Smooth muscle cell (in vitro differentiated cells): ENCODE measurements around the gene MLF2. TPM values are rescaled to one million over a fixed set of nuclear protein-coding genes. Genes with fewer than 3 reads are reported as not detected.
A peak's percentile ranks its signal among the peaks of the same experiment; 100 is the strongest.

ENCODE experiments used
- DNase-seq: peaks from one replicate; lab custom pipeline; 2025; ENCODE audit not compliant: unreplicated experiment; lab: John Stamatoyannopoulos, UW
- H2AFZ ChIP-seq: fragments of 200-600 bp; sonication (generic); 2 replicates; pipeline ENCODE4 v1.6.0; 2016; ENCODE audit warnings: antibody characterized with exemption, low read depth, mild to moderate bottlenecking
- H3F3A ChIP-seq: fragments of 200-600 bp; sonication (generic); 2 replicates; pipeline ENCODE4 v1.6.0; 2017; ENCODE audit warnings: antibody characterized with exemption, low read depth
- H3K27ac ChIP-seq: fragments of 200-600 bp; sonication (generic); 2 replicates; pipeline ENCODE4 v1.5.1; 2016; ENCODE audit warnings: low read depth, mild to moderate bottlenecking
- H3K27me3 ChIP-seq: fragments of 200-600 bp; sonication (generic); 2 replicates; pipeline ENCODE4 v1.6.1; 2016; ENCODE audit warnings: low read depth, mild to moderate bottlenecking
- H3K36me3 ChIP-seq: fragments of 200-600 bp; sonication (generic); 2 replicates; pipeline ENCODE4 v1.5.1; 2016; ENCODE audit warnings: low read depth
- H3K4me1 ChIP-seq: fragments of 200-600 bp; sonication (generic); 2 replicates; pipeline ENCODE4 v1.5.1; 2016; ENCODE audit warnings: low read depth
- H3K4me2 ChIP-seq: fragments of 200-600 bp; sonication (generic); 2 replicates; pipeline ENCODE4 v1.6.0; 2016; ENCODE audit warnings: mild to moderate bottlenecking
- H3K4me3 ChIP-seq: fragments of 200-600 bp; sonication (generic); 2 replicates; pipeline ENCODE4 v1.5.1; 2016; ENCODE audit warnings: mild to moderate bottlenecking
- H3K79me2 ChIP-seq: fragments of 200-600 bp; sonication (generic); 2 replicates; pipeline ENCODE4 v1.6.0; 2016; ENCODE audit warnings: low read depth, mild to moderate bottlenecking
- H3K9ac ChIP-seq: fragments of 200-600 bp; sonication (generic); 2 replicates; pipeline ENCODE4 v1.6.0; 2016; ENCODE audit warnings: low read depth
- H3K9me3 ChIP-seq: fragments of 200-600 bp; sonication (generic); replicated peaks from 2 replicates; pipeline ENCODE4 v1.5.1; 2016; ENCODE audit warnings: low read depth
- H4K20me1 ChIP-seq: fragments of 200-600 bp; sonication (generic); 2 replicates; pipeline ENCODE4 v1.6.0; 2016; ENCODE audit warnings: low read depth
- CTCF ChIP-seq: fragments of 200-600 bp; sonication (generic); IDR thresholded peaks from 2 replicates; pipeline ENCODE4 v1.5.1; 2017; ENCODE audit warnings: borderline replicate concordance, mild to moderate bottlenecking, antibody characterized with exemption; ENCODE audit not compliant: insufficient read depth, poor library complexity, severe bottlenecking
- WGBS: methylation state at CpG from one replicate; pipeline ENCODE4 v1.1.7; 2016; ENCODE audit warnings: low lambda C conversion rate; 5-methylcytosine and 5-hydroxymethylcytosine counted together
- polyA plus RNA-seq: library from polyadenylated mRNA; unstranded; fragments of >200 nt; fragmentation: Nextera tagmentation; extraction: Ambion mirVana; gene quantifications from 2 replicates; pipeline ENCODE4 v1.2.1, GENCODE V29; 2016
- total RNA-seq: library from RNA; depleted of rRNA; stranded (reverse); fragments of >200 nt; gene quantifications from 2 replicates; pipeline ENCODE4 v1.2.3, GENCODE V29; 2014

MLF2 gene
- total and polyA plus RNA-seq, 2 experiments from 2014 or later, result 185 to 381 TPM

GRCh38 chr12:6768990-6769389 lies 16.0 kb upstream of the MLF2 start:
- TF ChIP-seq CTCF, result no peak
- Histone ChIP-seq H3F3A (peaks cover 16% of the 10 kb centered on the region), H4K20me1 (peaks cover 46% of the 10 kb centered on the region), H3K36me3 (no peaks in the 10 kb centered on the region), H3K27me3 (peaks cover 7% of the 10 kb centered on the region), H3K4me3 (peak overlapping the region; percentile 94), H3K4me2 (peak overlapping the region; percentile 99), H3K79me2 (peaks cover 22% of the 10 kb centered on the region), H3K9me3 (no peaks in the 10 kb centered on the region), H3K9ac (no peak overlapping the region), H2AFZ (no peak overlapping the region), H3K27ac (no peak overlapping the region), H3K4me1 (peaks cover 49% of the 10 kb centered on the region)
- WGBS, result 39% methylated on average over 6 of the region's 6 CpGs
- DNase-seq, result no peak

GRCh38 chr12:6768437-6768914 lies 15.5 kb upstream of the MLF2 start:
- peaks cover 46% of the 10 kb centered on the region for H4K20me1 ChIP-seq
- no peaks in the 10 kb centered on the region for H3K9me3 ChIP-seq
- H3K4me3 ChIP-seq, result peak overlapping the region; percentile 94
- 26% methylated on average over 6 of the region's 6 CpGs for WGBS
- H3K27ac ChIP-seq, result no peak overlapping the region
- no peaks in the 10 kb centered on the region for H3K36me3 ChIP-seq
- peaks cover 22% of the 10 kb centered on the region for H3K79me2 ChIP-seq
- peak overlapping the region; percentile 99 for H3K4me2 ChIP-seq
- peaks cover 21% of the 10 kb centered on the region for H3F3A ChIP-seq
- TF ChIP-seq CTCF, result no peak
- H2AFZ ChIP-seq, result no peak overlapping the region
- peaks cover 6% of the 10 kb centered on the region for H3K27me3 ChIP-seq
- H3K9ac ChIP-seq, result no peak overlapping the region
- peaks cover 49% of the 10 kb centered on the region for H3K4me1 ChIP-seq
- DNase-seq, result no peak

- Histone ChIP-seq H3K4me2 (peak overlapping the region; percentile 99), H3K9ac (peak overlapping the region; percentile 79), H3K36me3 (no peaks in the 10 kb centered on the region), H3K27me3 (no peaks in the 10 kb centered on the region), H3F3A (peaks cover 28% of the 10 kb centered on the region), H3K4me1 (peaks cover 50% of the 10 kb centered on the region), H2AFZ (peak overlapping the region; percentile 87), H4K20me1 (peaks cover 46% of the 10 kb centered on the region), H3K79me2 (peaks cover 22% of the 10 kb centered on the region), H3K27ac (peak overlapping the region; percentile 57), H3K4me3 (peak overlapping the region; percentile 94), H3K9me3 (no peaks in the 10 kb centered on the region)
- no peak for TF ChIP-seq CTCF
- 2% methylated on average over 38 of the region's 44 CpGs for WGBS
- DNase-seq, result no peak
Observed at GRCh38 chr12:6767353-6768319, 14.7 kb upstream of the MLF2 start.
